Panc1 (cell line): Measurements from ENCODE around the gene EXOC6B. TPM values are rescaled to one million over a fixed set of nuclear protein-coding genes. Genes with fewer than 3 reads are reported as not detected.

Experiments used
- ATAC-seq: fragments of 200-7000 bp; cut with Tn5 transposase; 2 replicates; pipeline ENCODE4 v1.9.1; 2020; ENCODE audit warnings: mild to moderate bottlenecking, moderate library complexity
- BruUV-seq: library from RNA; stranded (reverse); fragments of 400-500 nt; replicated peaks from 2 replicates; lab custom pipeline; 2021; lab: Mats Ljungman, UMichigan
- CTCF ChIA-PET: fragments of 300-600 bp; sonication (Branson Sonifier 250); formaldehyde crosslinking; loops from one replicate; lab custom pipeline; 2022; ENCODE audit warnings: antibody characterized with exemption; lab: Charles Lee
- POLR2A ChIA-PET: fragments of 300-600 bp; sonication (Branson Sonifier 250); formaldehyde crosslinking; loops from one replicate; lab custom pipeline; 2022; ENCODE audit warnings: antibody characterized with exemption; lab: Charles Lee
- DNase-seq: peaks from one replicate; pipeline ENCODE4 v3.0.0-alpha.2; 2010; ENCODE audit warnings: low read depth, low spot score
- H3K27ac ChIP-seq: 2 replicates; pipeline ENCODE4 v1.5.1; 2011; ENCODE audit warnings: mild to moderate bottlenecking, low read length, inconsistent platforms
- H3K27me3 ChIP-seq: fragments of 200-500 bp; sonication (Bioruptor generic); 2 replicates; pipeline ENCODE4 v1.6.0; 2014; ENCODE audit warnings: low read length, inconsistent platforms; ENCODE audit not compliant: control insufficient read depth, insufficient read depth
- H3K36me3 ChIP-seq: fragments of 200-500 bp; sonication (Bioruptor generic); 2 replicates; pipeline ENCODE4 v1.5.1; 2014; ENCODE audit warnings: inconsistent platforms, mild to moderate bottlenecking, low read length, moderate library complexity; ENCODE audit not compliant: control insufficient read depth, insufficient read depth
- H3K4me1 ChIP-seq: 2 replicates; pipeline ENCODE4 v1.5.1; 2011; ENCODE audit warnings: inconsistent platforms, mild to moderate bottlenecking, low read length, moderate library complexity; ENCODE audit not compliant: control insufficient read depth, insufficient read depth
- H3K4me3 ChIP-seq, 2 experiments: 2 replicates each; pipeline ENCODE4 v1.5.1; 2011 to 2012; ENCODE audit warnings: low read depth in 2 of 2, low read length in 2 of 2, mild to moderate bottlenecking in 2 of 2, inconsistent platforms in 1 of 2, moderate library complexity in 1 of 2
- H3K9me3 ChIP-seq: fragments of 200-500 bp; sonication (Bioruptor generic); 2 replicates; pipeline ENCODE4 v1.5.1; 2014; ENCODE audit warnings: low read depth, mild to moderate bottlenecking, inconsistent platforms, low read length, moderate library complexity; ENCODE audit not compliant: control insufficient read depth, insufficient read depth
- POLR2AphosphoS5 ChIP-seq: IDR thresholded peaks from 2 replicates; pipeline ENCODE4 v1.6.1; 2012; ENCODE audit warnings: mild to moderate bottlenecking, low read depth, low read length, moderate library complexity
- SIN3A ChIP-seq: IDR thresholded peaks from 2 replicates; pipeline ENCODE4 v1.6.1; 2012; ENCODE audit warnings: low read depth, mild to moderate bottlenecking, low read length, moderate library complexity, borderline replicate concordance; ENCODE audit not compliant: insufficient read depth
- TCF7L2 ChIP-seq: IDR thresholded peaks from 2 replicates; pipeline ENCODE4 v1.6.1; 2011; ENCODE audit warnings: mild to moderate bottlenecking, low read depth, low read length, inconsistent platforms
- in situ Hi-C: cut with HindIII; loops from 2 replicates; pipeline ENCODE4 v1.10.0; 2016; ENCODE audit warnings: low sequenced_read_pairs, low pct_unique_long_range_greater_than_20kb
- intact Hi-C: fragments of 100-400 bp; cut with micrococcal nuclease; formaldehyde crosslinking; loops from one replicate; pipeline ENCODE4 v1.10.0; 2022; ENCODE audit not compliant: unreplicated experiment
- total RNA-seq: library from RNA; stranded (reverse); gene quantifications from one replicate; pipeline ENCODE4 v1.2.1, GENCODE V29; 2021; ENCODE audit not compliant: unreplicated experiment
- TF ChIP-seq, protein P1 (sequence below): fragments of 450-650 bp; IDR thresholded peaks from 2 replicates; pipeline ENCODE4 v1.5.1; 2017; ENCODE audit warnings: mild to moderate bottlenecking
- TF ChIP-seq, protein P2 (sequence below), 2 experiments: IDR thresholded peaks; 2 replicates each; pipeline ENCODE4 v1.6.1; 2011 to 2012; ENCODE audit warnings: low read depth in 2 of 2, control low read depth in 1 of 2, low read length in 1 of 2, mild to moderate bottlenecking in 1 of 2, moderate library complexity in 1 of 2; ENCODE audit not compliant: insufficient read depth in 1 of 2

The EXOC6B gene
- total RNA-seq, 1 experiment from 2014 or later = 23.2 TPM

DNA sequence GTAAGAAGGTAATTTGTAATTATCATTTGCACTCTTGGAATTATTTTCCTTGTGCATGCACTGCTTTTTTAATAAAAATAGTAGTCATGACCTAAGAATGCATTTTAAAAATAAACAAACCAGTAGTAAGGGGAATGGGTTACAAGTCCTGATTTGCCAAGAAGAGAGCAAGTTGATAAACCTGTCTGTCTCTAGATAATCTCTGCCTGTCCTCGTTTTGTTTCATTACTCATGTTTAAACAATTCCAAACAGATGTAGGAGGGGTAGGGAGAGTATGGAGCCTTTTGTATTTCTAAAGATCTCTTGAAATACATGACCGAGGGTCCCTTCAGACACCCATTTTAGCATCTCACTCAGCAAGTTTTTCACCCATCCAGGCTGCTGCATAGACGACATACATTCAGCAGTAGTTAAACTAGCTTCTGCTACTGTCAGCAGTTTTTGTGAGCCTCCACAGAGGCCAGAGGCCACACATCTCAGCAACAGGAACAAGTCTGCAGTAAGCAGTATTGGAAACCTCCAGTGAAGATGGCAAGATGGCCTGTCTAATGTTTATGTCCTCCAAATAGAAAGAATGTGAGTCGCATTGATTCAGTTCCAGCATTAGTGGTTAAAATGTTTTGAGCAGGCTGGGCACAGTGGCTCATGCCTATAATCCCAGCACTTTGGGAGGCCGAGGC lies 2.3 kb upstream of the EXOC6B start:
- no peak overlapping the region for H3K4me3 ChIP-seq
- in situ Hi-C loops = no loop called here
- ATAC-seq (no peak), DNase-seq (no peak)
- ChIA-PET POLR2A (no interaction called here), CTCF (no interaction called here)
- BruUV-seq = no TSS peak
- no peaks in the 10 kb centered on the region for H3K27me3 ChIP-seq
- H3K4me1 ChIP-seq = peaks cover 9% of the 10 kb centered on the region
- TF ChIP-seq POLR2AphosphoS5 (no peak), TCF7L2 (no peak), SIN3A (no peak)
- TF ChIP-seq, protein P1, sequence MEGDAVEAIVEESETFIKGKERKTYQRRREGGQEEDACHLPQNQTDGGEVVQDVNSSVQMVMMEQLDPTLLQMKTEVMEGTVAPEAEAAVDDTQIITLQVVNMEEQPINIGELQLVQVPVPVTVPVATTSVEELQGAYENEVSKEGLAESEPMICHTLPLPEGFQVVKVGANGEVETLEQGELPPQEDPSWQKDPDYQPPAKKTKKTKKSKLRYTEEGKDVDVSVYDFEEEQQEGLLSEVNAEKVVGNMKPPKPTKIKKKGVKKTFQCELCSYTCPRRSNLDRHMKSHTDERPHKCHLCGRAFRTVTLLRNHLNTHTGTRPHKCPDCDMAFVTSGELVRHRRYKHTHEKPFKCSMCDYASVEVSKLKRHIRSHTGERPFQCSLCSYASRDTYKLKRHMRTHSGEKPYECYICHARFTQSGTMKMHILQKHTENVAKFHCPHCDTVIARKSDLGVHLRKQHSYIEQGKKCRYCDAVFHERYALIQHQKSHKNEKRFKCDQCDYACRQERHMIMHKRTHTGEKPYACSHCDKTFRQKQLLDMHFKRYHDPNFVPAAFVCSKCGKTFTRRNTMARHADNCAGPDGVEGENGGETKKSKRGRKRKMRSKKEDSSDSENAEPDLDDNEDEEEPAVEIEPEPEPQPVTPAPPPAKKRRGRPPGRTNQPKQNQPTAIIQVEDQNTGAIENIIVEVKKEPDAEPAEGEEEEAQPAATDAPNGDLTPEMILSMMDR = no peak
- TF ChIP-seq, protein P2, sequence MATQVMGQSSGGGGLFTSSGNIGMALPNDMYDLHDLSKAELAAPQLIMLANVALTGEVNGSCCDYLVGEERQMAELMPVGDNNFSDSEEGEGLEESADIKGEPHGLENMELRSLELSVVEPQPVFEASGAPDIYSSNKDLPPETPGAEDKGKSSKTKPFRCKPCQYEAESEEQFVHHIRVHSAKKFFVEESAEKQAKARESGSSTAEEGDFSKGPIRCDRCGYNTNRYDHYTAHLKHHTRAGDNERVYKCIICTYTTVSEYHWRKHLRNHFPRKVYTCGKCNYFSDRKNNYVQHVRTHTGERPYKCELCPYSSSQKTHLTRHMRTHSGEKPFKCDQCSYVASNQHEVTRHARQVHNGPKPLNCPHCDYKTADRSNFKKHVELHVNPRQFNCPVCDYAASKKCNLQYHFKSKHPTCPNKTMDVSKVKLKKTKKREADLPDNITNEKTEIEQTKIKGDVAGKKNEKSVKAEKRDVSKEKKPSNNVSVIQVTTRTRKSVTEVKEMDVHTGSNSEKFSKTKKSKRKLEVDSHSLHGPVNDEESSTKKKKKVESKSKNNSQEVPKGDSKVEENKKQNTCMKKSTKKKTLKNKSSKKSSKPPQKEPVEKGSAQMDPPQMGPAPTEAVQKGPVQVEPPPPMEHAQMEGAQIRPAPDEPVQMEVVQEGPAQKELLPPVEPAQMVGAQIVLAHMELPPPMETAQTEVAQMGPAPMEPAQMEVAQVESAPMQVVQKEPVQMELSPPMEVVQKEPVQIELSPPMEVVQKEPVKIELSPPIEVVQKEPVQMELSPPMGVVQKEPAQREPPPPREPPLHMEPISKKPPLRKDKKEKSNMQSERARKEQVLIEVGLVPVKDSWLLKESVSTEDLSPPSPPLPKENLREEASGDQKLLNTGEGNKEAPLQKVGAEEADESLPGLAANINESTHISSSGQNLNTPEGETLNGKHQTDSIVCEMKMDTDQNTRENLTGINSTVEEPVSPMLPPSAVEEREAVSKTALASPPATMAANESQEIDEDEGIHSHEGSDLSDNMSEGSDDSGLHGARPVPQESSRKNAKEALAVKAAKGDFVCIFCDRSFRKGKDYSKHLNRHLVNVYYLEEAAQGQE (IDR thresholded peaks at IDR 0.05; ENCODE audit: insufficient read depth in 1 of 2, low read depth in 2 of 2, low read length in 1 of 2) = no peak
- H3K36me3 ChIP-seq = no peaks in the 10 kb centered on the region; the same call in 1 of the 2 replicates
- intact Hi-C loops = no loop called here
- no peak overlapping the region for H3K27ac ChIP-seq
- H3K9me3 ChIP-seq = no peaks in the 10 kb centered on the region

DNA sequence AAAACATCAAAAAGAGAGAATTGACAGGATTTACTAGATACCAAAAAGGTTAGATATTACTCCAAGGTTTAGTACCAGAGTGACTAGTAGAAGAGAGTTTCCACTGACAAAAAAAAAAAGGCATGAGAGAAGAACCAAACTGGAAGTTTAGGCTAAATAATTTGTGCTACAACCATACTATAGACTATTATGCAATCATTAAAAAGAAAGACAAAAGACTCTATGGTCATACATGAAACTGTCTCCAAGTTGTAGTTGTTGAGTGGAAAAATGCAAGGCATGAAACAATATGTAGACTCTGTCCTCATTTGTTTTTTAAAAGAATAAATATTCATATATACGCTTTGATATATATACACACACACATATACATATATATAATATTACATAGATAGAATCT lies 1.7 kb upstream of the EXOC6B start:
- H3K4me1 ChIP-seq = peaks cover 9% of the 10 kb centered on the region
- in situ Hi-C loops = no loop called here
- no peak overlapping the region for H3K27ac ChIP-seq
- no peaks in the 10 kb centered on the region for H3K27me3 ChIP-seq
- intact Hi-C loops = no loop called here
- no peak for DNase-seq
- CTCF ChIA-PET = no interaction called here
- no peak overlapping the region for H3K4me3 ChIP-seq
- no peaks in the 10 kb centered on the region for H3K9me3 ChIP-seq
- POLR2A ChIA-PET = no interaction called here
- BruUV-seq = no TSS peak
- no peaks in the 10 kb centered on the region; the same call in 1 of the 2 replicates for H3K36me3 ChIP-seq
- no peak for ATAC-seq
- TF ChIP-seq, protein P1 = no peak
- no peak for TF ChIP-seq TCF7L2
- TF ChIP-seq, protein P2 (IDR thresholded peaks at IDR 0.05; ENCODE audit: insufficient read depth in 1 of 2, low read depth in 2 of 2, low read length in 1 of 2) = no peak
- no peak for TF ChIP-seq POLR2AphosphoS5
